Left colon (tissue), 2 donors: Measurements from ENCODE around the gene SERPINB11. TPM values are rescaled to one million over a fixed set of nuclear protein-coding genes. Genes with fewer than 3 reads are reported as not detected.
"Not testable (repeated sequence)": the region's sequence is repeated elsewhere in the genome, so short reads cannot be mapped to it uniquely, and the experiment has no call there.

Experiments used
- ATAC-seq: fragments of 200-7000 bp; cut with Tn5 transposase; one replicate; pipeline ENCODE4 v1.9.1; 2020; ENCODE audit warnings: mild to moderate bottlenecking, moderate library complexity
- DNase-seq, 2 donors: peaks; one replicate each; pipeline ENCODE4 v3.0.0-alpha.2; 2020
- intact Hi-C, 2 donors: fragments of 100-400 bp; cut with DNase I in 1 of 2; cut with micrococcal nuclease in 1 of 2; formaldehyde crosslinking; loops; one replicate each; pipeline versions ENCODE4 v1.11.2 to v1.14.0; 2022; cut with DNase I, micrococcal nuclease
- long read RNA-seq: library from polyadenylated mRNA; unstranded; transcript quantifications from one replicate; pipeline ENCODE4 v2.0.0, GENCODE V29; 2021
- total RNA-seq, 2 donors: library from RNA; stranded (reverse); fragmentation: NEBNext Ultra II Directional; extraction: Animal tissue kit (Norgen Biotek cat#: 25700); gene quantifications; one replicate each; pipeline ENCODE4 v1.2.1, GENCODE V29; 2021
- donor health status: DM: no; HTN: no; CAD: no.
- donor health status: DM: yes; HTN: yes; CAD: no.

SERPINB11 gene, protein sequence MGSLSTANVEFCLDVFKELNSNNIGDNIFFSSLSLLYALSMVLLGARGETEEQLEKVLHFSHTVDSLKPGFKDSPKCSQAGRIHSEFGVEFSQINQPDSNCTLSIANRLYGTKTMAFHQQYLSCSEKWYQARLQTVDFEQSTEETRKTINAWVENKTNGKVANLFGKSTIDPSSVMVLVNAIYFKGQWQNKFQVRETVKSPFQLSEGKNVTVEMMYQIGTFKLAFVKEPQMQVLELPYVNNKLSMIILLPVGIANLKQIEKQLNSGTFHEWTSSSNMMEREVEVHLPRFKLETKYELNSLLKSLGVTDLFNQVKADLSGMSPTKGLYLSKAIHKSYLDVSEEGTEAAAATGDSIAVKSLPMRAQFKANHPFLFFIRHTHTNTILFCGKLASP
- total RNA-seq = not detected
- long read RNA-seq = 0 reads

- ATAC-seq (no peak), DNase-seq (no peak)
- intact Hi-C loops = no loop called here
Measured at GRCh38 chr18:63702660-63703059, at the start of gene SERPINB11. Gene SERPINB11, plus strand, starts transcription at chr18:63702960. Its CDS starts 7,234 bp downstream, at chr18:63710194.

GRCh38 chr18:63658920-63659319 is 43.8 kb upstream of the SERPINB11 start:
- DNase-seq, intact Hi-C loops, ATAC-seq: not testable (repeated sequence)

- intact Hi-C loops, ATAC-seq, DNase-seq: not testable (repeated sequence)
Measured at GRCh38 chr18:63661750-63662149, 41.0 kb upstream of the SERPINB11 start, which contains the start of gene SERPINB3. Gene SERPINB3, minus strand, starts transcription at chr18:63661893. Its CDS starts 677 bp downstream, at chr18:63661216.

- no peak for ATAC-seq
- intact Hi-C loops = no loop called here
- no peak for DNase-seq
Measured at GRCh38 chr18:63664571-63664970, 38.2 kb upstream of the SERPINB11 start.

DNA sequence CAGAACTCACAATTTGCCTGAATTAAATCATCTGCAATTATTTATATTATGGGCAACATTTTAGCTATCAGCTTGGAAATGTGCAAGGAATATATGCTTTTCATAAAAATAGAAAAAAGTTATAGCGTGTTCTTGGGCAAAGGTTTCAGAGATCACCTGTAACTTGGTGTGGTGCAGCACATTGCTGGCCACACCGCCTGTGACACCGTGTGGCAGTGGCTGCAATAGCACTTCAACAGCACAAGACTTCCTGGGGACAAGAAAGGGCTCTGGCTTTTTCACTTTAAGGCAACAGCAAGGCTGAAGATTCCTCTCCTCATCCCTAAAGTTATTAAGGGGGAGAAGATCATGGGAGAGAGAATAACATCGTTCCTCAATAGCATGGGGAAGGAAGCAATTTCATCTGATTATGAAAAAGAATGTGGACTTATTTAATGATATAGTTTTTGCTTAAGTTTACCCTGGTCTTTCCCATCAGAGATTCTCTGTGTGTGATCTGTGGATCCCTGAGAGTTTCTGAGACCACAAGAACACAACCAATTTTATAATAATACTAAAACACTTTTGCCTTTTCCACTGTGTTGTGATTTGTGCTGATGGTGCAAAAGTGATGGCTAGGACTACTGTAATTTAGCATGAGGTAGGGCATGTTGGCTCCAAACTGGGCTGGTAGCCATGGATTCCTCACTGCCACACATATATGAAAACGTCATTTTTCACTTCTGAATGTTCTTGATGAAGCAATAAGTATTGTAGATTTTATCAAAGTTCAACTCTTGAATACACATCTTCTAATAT is 26.0 kb upstream of the SERPINB11 start:
- no peak for DNase-seq
- intact Hi-C loops = no loop called here
- no peak for ATAC-seq

DNA sequence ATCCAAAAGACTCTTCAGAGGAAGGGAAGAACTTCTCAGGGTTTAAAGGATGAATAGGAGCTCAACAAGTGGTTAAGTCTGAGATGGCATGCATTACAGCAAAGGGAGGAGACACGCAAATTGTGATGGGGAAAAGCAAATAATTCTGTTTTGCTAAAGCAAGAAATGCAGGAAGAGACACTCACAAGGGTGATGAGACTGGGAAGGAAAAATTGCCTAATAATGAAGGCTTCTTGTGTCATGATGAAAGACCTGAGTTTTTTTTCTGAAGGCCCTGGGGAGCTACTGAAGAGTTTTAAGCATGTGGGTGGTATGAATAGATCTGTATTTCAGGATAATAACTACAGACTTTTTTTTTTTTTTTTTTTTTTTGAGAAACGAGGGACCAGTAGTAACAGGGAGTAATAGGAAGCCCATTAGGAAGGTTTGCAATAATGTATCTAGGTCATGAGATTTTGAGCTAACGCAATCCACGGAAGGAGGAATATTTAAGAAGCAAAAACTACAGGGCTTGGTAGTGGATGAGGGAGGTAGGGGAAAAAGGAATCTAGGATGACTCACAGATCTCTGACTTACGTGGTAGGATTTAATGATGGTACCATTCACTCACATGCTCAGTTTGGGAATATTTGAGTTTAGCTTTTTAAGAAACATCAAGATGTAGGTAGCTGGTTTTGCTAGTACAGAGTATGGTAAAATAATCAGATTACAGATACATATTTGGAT is 25.1 kb upstream of the SERPINB11 start:
- ATAC-seq (no peak), DNase-seq (no peak)
- intact Hi-C loops = no loop called here

DNA sequence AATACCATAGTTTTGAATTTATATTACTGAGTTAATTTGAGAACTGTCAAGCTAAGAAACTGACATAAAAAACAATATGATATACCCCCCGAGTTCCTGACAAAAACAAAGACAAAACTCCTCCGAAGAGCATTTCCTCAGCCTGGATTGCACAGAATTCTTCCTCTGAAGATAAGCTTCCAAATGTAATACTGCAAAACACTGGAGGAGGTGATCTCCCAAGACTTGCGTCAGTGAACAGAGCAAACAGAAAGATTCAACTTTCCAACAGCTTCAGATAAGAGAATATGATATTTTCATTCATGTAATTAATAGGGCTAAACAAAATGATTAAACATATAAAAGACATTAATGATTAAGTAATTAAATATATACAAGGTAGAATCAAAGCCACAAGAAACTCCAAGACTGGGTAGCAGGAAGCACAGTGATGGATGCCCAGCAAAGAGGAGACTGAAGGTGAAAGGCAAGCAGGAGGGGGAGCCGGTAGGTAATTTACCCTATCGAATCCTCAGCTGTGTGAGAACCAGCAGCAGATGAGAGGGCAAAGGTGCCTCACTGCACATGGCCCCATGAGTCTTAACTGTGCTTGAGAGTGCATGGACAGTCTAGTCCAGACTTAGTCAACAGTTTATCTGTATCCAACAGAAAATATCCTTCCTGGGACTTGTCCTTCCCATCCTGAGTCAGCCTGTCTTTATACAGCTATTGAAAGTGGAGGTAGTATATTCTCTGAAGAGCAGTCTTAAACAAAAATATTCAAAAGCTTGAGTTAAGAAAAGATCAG is 22.7 kb upstream of the SERPINB11 start:
- ATAC-seq (no peak), DNase-seq (no peak)

GRCh38 chr18:63681449-63682340 is 21.1 kb upstream of the SERPINB11 start:
- ATAC-seq (no peak), DNase-seq (no peak)
- intact Hi-C loops = no loop called here

More for the DNA sequence above, 22.7 kb upstream of the SERPINB11 start:
- intact Hi-C loops = no loop called here

DNA sequence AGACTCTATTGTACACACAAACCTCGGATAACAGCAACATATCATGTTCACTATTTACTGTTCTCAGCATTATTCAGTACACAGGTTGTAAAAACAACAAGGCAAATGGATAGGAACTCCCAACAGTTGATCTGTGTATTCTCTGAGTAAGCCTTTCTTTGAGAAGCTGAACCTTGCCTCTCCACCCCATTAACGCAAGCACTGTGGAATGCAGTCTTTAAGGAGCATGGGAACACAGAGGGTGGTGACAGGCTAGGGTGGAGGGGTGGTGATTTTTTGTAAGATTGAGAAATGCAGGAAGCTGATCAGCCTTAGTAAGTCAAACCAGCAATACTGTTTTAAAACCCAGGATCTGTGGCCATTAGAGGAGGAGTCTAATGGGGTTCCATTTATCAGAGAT is 19.6 kb upstream of the SERPINB11 start:
- ATAC-seq = no peak
- DNase-seq = no peak
- intact Hi-C loops = no loop called here

- no peak for DNase-seq
- ATAC-seq = no peak
- intact Hi-C loops = no loop called here
Measured at GRCh38 chr18:63683890-63684289, 18.9 kb upstream of the SERPINB11 start.

- DNase-seq = no peak
- intact Hi-C loops = no loop called here
- no peak for ATAC-seq
Measured at GRCh38 chr18:63684718-63685117, 18.0 kb upstream of the SERPINB11 start.

DNA sequence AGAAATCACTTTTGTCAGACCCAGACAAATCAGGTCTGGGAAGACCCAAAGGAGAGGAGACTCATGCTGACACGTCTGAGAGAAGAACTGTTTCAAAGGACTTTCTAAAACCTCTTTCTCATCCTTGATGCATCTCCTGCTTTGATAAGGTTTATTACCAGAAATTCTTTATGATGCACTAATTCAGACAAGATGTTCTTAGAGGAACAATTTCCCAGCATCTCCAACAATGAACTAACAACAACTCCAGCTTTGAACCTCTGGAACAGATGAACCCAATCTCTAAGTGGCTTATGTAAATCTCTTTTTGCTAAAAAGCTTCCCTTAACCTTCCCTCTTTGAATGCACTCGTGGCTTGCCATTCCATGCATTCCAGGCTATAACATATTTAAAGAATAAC is 15.9 kb upstream of the SERPINB11 start:
- no peak for ATAC-seq
- no peak for DNase-seq

DNA sequence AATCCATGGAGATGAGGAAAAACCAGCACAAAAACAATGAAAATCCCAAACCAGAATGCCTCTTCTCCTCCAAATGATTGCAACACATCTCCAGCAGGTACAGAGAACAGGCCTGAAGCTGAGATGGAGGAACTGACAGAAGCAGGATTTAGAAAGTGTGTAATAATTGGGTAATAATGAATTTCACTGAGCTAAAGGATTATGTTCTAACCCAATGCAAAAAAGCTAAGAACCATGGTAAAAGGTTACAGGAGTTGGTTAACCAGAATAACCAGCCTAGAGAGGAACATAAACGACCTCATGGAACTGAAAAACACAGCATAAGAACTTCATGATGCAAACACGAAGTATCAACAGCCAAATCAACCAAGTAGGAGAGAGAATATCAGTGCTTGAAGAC is 13.7 kb upstream of the SERPINB11 start:
- ATAC-seq (no peak), DNase-seq (no peak)
- intact Hi-C loops = no loop called here

More for the DNA sequence above, 15.9 kb upstream of the SERPINB11 start:
- intact Hi-C loops = no loop called here

- DNase-seq (no peak), ATAC-seq (no peak)
- intact Hi-C loops = no loop called here
Measured at GRCh38 chr18:63697097-63697660, 5.6 kb upstream of the SERPINB11 start.

- no peak for DNase-seq
- no peak for ATAC-seq
- intact Hi-C loops = no loop called here
Measured at GRCh38 chr18:63700501-63700900, 2.3 kb upstream of the SERPINB11 start.

DNA sequence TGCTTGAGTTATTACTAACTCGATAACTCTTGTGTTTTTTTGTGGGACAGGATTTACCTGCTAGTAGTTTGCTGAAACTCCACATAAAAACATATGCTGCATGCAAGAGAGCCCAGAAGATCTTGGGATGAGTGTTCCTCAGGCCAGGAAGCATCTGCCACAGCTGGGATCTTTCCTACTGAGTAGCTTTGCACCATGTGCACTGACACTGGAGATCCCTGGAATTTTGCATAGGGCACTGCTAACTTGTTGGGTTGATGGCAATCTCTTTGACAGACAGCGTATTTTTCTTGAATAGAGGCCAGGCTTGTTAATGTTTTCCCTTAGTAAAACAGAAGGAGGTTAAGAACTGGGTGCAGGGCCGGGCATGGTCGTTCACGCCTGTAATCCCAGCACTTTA is 808 bp upstream of the SERPINB11 start:
- intact Hi-C loops = no loop called here

GRCh38 chr18:63705401-63705800 is 2.6 kb downstream of the SERPINB11 start:
- intact Hi-C loops = no loop called here
- ATAC-seq (no peak), DNase-seq (no peak)

More for the DNA sequence above, 808 bp upstream of the SERPINB11 start:
- no peak for DNase-seq
- ATAC-seq = no peak
